ENCODE data around the gene SLC22A23.

DNA sequence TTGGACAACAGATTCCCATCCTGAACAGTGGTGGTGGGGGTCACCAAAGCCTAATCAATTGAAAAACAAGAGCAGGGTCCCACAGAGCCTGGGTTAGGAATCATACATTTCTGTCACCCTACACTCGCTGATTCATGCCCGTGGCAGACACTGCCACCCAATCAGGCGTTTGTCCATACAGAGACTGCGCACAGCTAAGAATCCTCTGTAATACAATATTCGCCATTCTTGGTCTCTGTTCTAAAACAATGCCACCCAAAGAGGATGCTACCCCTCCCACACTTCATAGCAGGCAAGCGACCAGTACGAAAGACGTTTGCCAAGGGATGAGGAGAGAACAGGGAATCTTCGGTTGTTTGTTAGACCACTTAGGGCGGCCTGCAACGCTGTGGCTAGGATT lies 28.1 kb upstream of the SLC22A23 start:
- TF ChIP-seq, protein P1, sequence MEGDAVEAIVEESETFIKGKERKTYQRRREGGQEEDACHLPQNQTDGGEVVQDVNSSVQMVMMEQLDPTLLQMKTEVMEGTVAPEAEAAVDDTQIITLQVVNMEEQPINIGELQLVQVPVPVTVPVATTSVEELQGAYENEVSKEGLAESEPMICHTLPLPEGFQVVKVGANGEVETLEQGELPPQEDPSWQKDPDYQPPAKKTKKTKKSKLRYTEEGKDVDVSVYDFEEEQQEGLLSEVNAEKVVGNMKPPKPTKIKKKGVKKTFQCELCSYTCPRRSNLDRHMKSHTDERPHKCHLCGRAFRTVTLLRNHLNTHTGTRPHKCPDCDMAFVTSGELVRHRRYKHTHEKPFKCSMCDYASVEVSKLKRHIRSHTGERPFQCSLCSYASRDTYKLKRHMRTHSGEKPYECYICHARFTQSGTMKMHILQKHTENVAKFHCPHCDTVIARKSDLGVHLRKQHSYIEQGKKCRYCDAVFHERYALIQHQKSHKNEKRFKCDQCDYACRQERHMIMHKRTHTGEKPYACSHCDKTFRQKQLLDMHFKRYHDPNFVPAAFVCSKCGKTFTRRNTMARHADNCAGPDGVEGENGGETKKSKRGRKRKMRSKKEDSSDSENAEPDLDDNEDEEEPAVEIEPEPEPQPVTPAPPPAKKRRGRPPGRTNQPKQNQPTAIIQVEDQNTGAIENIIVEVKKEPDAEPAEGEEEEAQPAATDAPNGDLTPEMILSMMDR (IDR thresholded peaks at IDR 0.05 in 4 of 5, conservative IDR thresholded peaks at IDR 0.05 in 1 of 5) = no peak
- TF ChIP-seq POLR2A (IDR thresholded peaks at IDR 0.05) = no peak

Measured in gastrocnemius medialis (tissue), 4 donors.